GM12891 (cell line): ENCODE data around the gene BEST4.
A peak's percentile ranks its signal among the peaks of the same experiment; 100 is the strongest.

Experiments used
- POLR2A ChIP-seq: IDR thresholded peaks from 2 replicates; pipeline ENCODE4 v1.6.1; 2011; ENCODE audit warnings: low read depth, low read length, control low read depth
- TAF1 ChIP-seq: IDR thresholded peaks from 2 replicates; pipeline ENCODE4 v1.6.1; 2011; ENCODE audit warnings: low read depth, low read length, control low read depth

GRCh38 chr1:44775078-44775929 is 12.7 kb downstream of the BEST4 start, which contains the start of gene RPS8:
- TF ChIP-seq TAF1 (peak; percentile 99), POLR2A (peak; percentile 99)
